ENCODE data around the gene FAM234A. TPM values are rescaled to one million over a fixed set of nuclear protein-coding genes. Genes with fewer than 3 reads are reported as not detected.

FAM234A gene
- total RNA-seq, 1 donor from 2014 or later: 129 TPM

GRCh38 chr16:247027-247426 lies 12.4 kb downstream of the FAM234A start:
- DNase-seq (ENCODE audit: low spot score, unreplicated experiment): no peak
- Mint-ChIP-seq H3K36me3 (ENCODE audit: insufficient read depth) (peaks cover 10% of the 10 kb centered on the region), H3K4me1 (ENCODE audit: low read depth) (peaks cover 9% of the 10 kb centered on the region), H3K4me3 (ENCODE audit: low read depth) (no peak overlapping the region), H3K9me3 (ENCODE audit: low read depth) (no peaks in the 10 kb centered on the region), H3K27ac (no peak overlapping the region), H3K27me3 (no peaks in the 10 kb centered on the region)
- TF ChIP-seq CTCF (IDR thresholded peaks at IDR 0.05; ENCODE audit: unreplicated experiment): no peak

GRCh38 chr16:249431-249830 lies 14.8 kb downstream of the FAM234A start:
- no peak for DNase-seq (ENCODE audit: low spot score, unreplicated experiment)
- Mint-ChIP-seq H3K27me3 (no peaks in the 10 kb centered on the region), H3K36me3 (ENCODE audit: insufficient read depth) (peaks cover 16% of the 10 kb centered on the region), H3K4me3 (ENCODE audit: low read depth) (no peak overlapping the region), H3K27ac (no peak overlapping the region), H3K4me1 (ENCODE audit: low read depth) (peaks cover 18% of the 10 kb centered on the region), H3K9me3 (ENCODE audit: low read depth) (no peaks in the 10 kb centered on the region)
- TF ChIP-seq CTCF (IDR thresholded peaks at IDR 0.05; ENCODE audit: unreplicated experiment): no peak

- no peaks in the 10 kb centered on the region for H3K27me3 Mint-ChIP-seq
- TF ChIP-seq CTCF (IDR thresholded peaks at IDR 0.05; ENCODE audit: unreplicated experiment): no peak
- peak overlapping the region; percentile 91 for H3K27ac Mint-ChIP-seq
- peaks cover 27% of the 10 kb centered on the region for H3K36me3 Mint-ChIP-seq (ENCODE audit: insufficient read depth)
- no peak for DNase-seq (ENCODE audit: low spot score, unreplicated experiment)
- H3K4me1 Mint-ChIP-seq (ENCODE audit: low read depth): peaks cover 18% of the 10 kb centered on the region
- H3K9me3 Mint-ChIP-seq (ENCODE audit: low read depth): no peaks in the 10 kb centered on the region
- H3K4me3 Mint-ChIP-seq (ENCODE audit: low read depth): peak overlapping the region; percentile 42
These were observed 18.0 kb downstream of the FAM234A start for GRCh38 chr16:252366-253337.

GRCh38 chr16:253833-254232 lies 19.2 kb downstream of the FAM234A start:
- H3K9me3 Mint-ChIP-seq (ENCODE audit: low read depth): no peaks in the 10 kb centered on the region
- no peak overlapping the region for H3K4me3 Mint-ChIP-seq (ENCODE audit: low read depth)
- no peak for DNase-seq (ENCODE audit: low spot score, unreplicated experiment)
- H3K4me1 Mint-ChIP-seq (ENCODE audit: low read depth): peaks cover 20% of the 10 kb centered on the region
- no peak for TF ChIP-seq CTCF (IDR thresholded peaks at IDR 0.05; ENCODE audit: unreplicated experiment)
- H3K36me3 Mint-ChIP-seq (ENCODE audit: insufficient read depth): peaks cover 27% of the 10 kb centered on the region
- no peaks in the 10 kb centered on the region for H3K27me3 Mint-ChIP-seq
- H3K27ac Mint-ChIP-seq: no peak overlapping the region

GRCh38 chr16:254461-254860 lies 19.8 kb downstream of the FAM234A start:
- H3K36me3 Mint-ChIP-seq (ENCODE audit: insufficient read depth): peaks cover 32% of the 10 kb centered on the region
- H3K4me1 Mint-ChIP-seq (ENCODE audit: low read depth): peaks cover 20% of the 10 kb centered on the region
- no peak overlapping the region for H3K27ac Mint-ChIP-seq
- DNase-seq (ENCODE audit: low spot score, unreplicated experiment): no peak
- H3K27me3 Mint-ChIP-seq: no peaks in the 10 kb centered on the region
- no peak overlapping the region for H3K4me3 Mint-ChIP-seq (ENCODE audit: low read depth)
- no peak for TF ChIP-seq CTCF (IDR thresholded peaks at IDR 0.05; ENCODE audit: unreplicated experiment)
- no peaks in the 10 kb centered on the region for H3K9me3 Mint-ChIP-seq (ENCODE audit: low read depth)

All from progenitor cell of endocrine pancreas (in vitro differentiated cells).